GM11168 (cell line): Measurements from ENCODE around the gene LEPR.
"Not testable (repeated sequence)": the region's sequence is repeated elsewhere in the genome, so short reads cannot be mapped to it uniquely, and the experiment has no call there.

Experiments used
- in situ Hi-C: fragments of 300-500 bp; cut with MboI; formaldehyde crosslinking; loops from one replicate; pipeline ENCODE4 v1.12.0; 2022; ENCODE audit warnings: low sequenced_read_pairs; ENCODE audit not compliant: unreplicated experiment

Gene LEPR, protein sequence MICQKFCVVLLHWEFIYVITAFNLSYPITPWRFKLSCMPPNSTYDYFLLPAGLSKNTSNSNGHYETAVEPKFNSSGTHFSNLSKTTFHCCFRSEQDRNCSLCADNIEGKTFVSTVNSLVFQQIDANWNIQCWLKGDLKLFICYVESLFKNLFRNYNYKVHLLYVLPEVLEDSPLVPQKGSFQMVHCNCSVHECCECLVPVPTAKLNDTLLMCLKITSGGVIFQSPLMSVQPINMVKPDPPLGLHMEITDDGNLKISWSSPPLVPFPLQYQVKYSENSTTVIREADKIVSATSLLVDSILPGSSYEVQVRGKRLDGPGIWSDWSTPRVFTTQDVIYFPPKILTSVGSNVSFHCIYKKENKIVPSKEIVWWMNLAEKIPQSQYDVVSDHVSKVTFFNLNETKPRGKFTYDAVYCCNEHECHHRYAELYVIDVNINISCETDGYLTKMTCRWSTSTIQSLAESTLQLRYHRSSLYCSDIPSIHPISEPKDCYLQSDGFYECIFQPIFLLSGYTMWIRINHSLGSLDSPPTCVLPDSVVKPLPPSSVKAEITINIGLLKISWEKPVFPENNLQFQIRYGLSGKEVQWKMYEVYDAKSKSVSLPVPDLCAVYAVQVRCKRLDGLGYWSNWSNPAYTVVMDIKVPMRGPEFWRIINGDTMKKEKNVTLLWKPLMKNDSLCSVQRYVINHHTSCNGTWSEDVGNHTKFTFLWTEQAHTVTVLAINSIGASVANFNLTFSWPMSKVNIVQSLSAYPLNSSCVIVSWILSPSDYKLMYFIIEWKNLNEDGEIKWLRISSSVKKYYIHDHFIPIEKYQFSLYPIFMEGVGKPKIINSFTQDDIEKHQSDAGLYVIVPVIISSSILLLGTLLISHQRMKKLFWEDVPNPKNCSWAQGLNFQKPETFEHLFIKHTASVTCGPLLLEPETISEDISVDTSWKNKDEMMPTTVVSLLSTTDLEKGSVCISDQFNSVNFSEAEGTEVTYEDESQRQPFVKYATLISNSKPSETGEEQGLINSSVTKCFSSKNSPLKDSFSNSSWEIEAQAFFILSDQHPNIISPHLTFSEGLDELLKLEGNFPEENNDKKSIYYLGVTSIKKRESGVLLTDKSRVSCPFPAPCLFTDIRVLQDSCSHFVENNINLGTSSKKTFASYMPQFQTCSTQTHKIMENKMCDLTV

DNA sequence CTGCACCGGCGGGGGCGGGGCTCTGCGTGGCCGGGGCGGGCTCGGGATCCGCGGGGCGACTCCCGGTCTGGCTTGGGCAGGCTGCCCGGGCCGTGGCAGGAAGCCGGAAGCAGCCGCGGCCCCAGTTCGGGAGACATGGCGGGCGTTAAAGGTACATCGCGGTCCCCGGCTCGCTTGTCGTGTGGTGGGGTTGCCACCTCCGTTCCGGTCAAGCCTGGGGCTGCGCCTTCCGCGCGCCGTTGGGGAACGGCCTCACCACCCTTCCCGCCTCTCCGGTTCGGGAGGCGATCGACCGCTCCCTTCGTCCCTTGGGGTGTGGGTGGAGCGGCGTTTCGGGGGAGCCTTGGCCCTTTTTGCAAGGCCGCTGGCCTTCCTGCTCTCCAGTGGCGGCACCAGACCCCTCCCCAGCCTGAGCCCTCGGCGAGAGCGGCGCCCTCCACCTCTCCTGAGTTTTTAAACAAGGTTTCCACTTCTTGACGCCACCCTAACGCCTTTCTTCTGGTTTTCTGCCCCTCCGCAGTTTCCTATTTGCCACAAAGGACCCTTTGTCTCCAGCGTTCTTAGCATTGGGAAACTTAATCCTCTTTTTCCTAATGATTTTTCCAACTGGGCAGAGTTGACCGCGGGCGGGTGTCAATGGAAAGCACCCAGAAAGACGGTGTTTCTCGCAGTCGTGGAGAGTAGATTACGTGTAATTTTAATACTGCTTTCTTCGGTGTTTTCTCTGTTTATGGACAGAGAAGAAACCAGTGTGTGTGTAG is at the start of gene LEPR, which contains the start of gene LEPROT:
LEPR (plus strand) TSS at position 79 of the 761 bp plus-strand sequence. CDS start 144,898 bp downstream, outside the sequence.
LEPROT (plus strand) TSS at position 79 of the 761 bp plus-strand sequence; CDS start at position 136, 57 bp downstream.
- in situ Hi-C loops = no loop called here

DNA sequence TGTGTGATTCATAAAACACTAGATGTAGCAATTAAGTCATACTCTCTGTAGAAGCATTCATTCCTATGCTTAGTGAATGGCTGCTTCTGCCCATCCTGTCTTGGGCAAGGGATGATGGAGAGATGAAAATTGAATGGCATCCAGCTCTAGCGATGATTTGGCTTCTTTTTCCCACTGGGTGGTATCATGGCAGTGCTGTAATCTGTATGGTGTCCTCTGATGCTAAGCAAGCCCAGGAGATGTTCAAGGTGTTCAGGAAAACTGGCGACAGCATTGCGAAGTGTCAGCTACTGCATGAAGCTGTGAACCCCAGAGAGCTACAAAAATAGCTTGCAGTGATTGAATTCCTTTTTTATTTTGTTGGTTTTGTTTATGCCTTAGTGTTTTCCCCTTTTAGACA is 48.9 kb upstream of the LEPR start:
- in situ Hi-C loops = no loop called here

DNA sequence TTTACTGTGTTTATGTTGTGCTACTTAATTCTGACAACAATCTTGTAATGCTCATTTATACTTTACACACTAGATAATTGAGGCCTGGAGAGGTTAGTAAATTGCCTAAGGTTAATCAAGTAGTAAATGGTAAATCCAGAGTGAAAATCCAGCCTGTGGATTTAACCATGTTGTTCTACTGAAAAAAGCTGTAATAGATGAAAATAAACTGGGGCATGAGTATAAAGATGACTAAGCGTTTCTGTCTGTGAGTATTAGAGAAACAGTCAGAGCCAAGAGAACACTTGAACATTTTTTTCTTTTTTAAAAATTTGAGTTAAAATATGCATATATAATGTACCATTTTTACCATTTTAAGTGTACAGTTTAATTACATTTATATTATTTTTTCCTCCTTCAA is 47.9 kb upstream of the LEPR start:
- in situ Hi-C loops = no loop called here

DNA sequence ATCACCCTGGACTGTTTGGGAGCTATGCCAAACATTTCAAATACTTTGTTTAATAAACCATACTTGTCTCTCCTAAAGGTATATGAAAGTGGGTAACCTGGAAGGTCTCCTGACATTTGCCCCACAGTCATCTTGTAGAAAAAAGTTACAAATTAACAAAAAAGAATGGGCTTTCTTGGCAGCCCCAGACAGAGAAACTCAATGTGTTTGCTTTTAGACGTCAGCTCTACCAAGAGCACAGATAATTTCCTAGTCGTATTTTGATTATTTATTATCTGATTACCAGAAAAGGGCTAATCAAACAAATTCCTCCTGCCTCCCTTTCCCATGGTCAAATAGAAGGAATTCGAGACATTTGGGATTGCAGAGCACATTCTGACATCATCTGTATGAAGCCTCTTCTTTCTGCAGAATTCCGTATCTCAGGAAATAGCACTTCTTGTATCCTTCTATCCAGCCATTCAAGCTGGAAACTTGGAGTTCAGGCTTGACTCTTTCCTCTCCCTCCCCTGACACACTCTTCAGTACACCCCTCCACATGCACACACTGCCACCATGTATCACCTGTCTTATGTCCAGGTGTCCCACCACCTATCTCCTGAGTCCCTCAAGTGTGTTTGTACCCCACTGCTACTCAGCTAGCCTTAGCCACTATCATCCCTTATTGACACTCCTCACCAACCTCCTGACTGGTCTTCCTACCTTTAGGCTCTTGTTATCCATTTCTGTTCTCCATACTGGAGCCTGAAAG is 42.8 kb upstream of the LEPR start:
- in situ Hi-C loops = no loop called here

DNA sequence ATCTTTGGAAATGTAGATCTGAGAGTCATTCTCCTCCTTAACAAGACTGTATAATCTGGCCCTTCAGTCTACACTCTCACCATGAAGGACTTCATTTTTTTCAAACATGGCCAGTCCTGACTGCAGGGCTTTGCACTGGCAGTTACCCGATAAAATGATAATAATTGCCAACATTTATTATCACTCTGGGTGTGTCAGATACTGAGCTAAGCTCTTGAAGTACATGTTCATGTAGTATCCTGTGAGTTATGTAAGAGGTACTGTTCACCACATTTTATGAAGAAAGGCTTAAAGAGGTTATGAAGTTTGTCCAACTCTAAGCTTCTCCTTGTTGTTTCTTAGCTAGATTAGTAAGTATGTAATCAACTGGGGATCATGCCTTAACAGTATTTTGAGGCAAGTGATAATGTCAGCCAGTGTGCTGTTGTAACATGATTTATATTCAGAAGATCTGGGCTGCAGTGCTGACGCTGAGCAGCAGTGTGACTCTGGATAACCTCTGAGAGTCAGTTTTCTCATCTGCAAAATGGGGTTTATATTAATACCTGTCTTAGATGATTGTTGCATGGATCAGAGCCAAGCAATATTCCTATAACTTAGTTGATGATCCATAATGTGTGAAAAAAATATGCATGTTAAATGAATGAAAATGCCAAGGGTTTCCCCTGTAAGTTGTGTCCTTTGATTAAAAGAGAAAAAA is 42.1 kb upstream of the LEPR start:
- in situ Hi-C loops = no loop called here

DNA sequence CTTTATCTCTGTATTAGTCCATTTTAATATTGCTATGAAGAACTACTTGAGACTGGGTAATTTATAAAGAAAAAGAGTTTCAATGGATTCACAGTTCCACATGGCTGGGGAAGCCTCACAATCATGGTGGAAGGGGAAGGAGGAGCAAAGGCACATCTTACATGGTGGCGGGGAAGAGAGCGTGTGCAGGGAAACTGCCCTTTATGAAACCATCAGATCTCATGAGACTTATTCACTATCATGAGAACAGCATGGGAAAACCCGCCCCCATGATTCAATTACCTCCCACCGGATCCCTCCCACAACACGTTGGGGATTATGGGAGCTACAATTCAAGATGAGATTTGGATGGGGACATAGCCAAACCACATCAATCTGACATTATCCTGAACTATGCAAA is 36.0 kb upstream of the LEPR start:
- in situ Hi-C loops = not testable (repeated sequence)

DNA sequence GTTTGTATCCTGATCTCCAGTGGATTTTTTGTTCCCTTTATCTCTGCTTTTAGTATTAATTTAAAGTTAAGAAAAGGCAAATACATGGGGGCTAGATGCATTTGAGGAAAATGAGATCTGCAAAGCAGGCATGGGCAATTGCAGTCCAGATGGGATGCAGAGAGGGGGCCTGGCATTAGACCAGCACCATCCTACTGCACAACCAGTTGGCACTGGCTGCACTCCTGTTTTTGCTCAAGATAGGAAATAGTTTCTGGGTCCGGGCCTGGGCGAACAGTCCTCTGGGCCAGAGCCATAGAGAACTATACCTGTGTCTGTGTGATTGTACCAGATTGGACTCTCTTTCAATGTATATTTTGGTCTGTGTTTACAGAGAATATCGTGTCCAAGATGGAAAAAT is 34.0 kb upstream of the LEPR start:
- in situ Hi-C loops = no loop called here

DNA sequence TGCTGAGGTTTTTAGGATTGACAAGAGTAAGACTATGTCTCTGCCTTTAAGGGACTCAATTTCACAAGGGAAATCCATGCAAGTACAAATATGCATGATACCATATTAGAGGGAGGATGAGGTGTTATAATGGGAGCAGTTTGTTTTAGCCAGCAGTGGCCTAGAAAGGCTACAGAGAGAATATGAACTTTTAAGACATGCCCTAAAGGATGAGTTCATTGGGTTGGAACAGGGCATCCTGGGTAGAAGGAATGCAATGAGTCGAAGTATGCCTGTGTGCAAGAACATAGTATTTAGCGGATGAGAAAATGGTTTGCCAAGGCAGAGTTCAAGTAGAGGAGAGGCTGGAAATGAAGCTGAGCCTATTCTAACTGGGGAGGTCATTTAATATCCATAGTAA is 32.6 kb upstream of the LEPR start:
- in situ Hi-C loops = no loop called here

DNA sequence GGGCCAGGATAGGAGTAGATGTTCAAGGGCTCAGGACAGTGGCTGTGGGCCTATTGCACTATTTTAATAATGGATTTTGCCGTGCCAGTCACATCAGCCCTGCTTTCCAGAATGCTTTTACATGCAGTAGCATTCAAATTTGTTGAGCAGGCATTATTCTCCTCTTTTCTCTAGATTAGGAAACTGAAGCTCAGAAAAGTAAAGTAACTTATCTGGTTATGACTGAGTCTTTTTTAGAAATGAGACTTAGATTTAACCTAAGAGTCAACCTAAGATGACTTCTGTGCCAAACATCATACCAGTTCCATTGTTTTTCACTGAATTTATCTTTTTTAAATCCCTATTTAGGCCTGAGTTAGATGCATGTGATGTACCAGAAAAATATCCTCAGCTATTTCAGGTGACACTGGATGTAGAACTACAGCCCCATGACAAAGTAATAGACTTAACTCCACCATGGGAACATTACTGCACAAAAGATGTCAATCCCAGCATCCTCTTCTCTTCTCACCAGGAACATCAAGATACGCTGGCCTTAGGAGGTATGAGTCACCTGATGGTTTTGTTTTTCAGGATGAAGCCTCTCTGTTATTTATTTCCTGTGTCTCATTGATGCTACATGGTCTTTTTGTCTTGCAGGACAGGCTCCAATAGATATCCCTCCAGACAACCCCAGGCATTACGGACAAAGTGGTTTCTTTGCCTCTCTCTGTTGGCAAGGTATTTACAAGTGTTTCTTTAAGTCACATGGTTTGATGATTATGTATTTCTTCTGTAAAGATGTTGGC is 31.4 kb upstream of the LEPR start:
- in situ Hi-C loops = no loop called here

DNA sequence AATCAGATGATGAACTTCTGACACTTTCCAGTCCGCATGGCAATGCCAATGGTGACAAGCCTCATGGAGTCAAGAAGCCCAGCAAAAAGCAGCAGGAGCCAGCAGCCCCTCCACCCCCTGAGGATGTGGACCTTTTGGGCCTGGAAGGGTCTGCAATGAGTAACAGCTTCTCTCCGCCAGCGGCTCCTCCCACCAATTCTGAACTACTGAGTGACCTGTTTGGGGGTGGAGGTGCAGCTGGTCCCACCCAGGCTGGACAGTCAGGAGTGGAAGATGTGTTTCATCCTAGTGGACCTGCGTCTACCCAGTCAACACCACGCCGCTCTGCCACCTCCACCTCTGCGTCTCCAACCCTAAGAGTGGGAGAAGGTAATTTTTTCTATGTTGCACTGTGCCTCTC is 28.0 kb upstream of the LEPR start:
- in situ Hi-C loops = no loop called here

DNA sequence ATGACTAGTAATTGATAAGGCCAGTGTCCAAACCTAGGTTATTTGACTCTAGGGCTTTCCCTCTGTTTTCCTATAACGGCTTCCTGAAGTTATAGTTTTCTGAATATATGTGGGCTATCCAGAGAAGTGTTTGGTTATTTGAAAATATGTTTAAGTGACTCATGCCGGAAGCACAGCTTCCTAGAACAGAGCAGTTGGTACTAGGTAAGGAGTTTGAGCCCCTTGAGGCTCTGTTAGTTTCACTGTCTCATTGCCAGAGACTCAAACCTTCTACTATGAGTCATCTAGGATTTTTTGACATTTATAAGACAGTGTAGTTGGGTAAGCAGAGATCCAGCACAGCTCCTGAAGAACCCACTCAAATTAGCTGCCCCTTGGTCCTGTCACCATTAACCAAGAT is 27.1 kb upstream of the LEPR start:
- in situ Hi-C loops = no loop called here

DNA sequence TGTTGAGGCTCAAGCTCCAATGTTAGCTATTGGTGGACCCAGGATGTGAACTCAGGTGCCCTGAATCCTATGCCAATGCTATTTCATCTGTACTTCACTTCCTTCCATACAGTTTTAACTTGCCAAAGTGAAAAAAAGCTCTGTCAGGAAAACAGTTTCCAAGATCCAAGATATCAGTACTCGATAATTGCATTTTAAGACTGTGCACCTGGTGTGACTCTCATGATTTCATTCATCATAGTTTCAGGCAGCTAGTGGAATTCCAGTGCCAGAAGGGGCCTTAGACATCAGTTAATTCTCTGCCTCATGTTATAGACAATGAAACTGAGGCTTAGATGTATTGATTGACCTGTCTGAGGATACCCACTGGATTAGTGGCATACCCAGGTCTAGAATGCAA is 26.5 kb upstream of the LEPR start:
- in situ Hi-C loops = no loop called here

DNA sequence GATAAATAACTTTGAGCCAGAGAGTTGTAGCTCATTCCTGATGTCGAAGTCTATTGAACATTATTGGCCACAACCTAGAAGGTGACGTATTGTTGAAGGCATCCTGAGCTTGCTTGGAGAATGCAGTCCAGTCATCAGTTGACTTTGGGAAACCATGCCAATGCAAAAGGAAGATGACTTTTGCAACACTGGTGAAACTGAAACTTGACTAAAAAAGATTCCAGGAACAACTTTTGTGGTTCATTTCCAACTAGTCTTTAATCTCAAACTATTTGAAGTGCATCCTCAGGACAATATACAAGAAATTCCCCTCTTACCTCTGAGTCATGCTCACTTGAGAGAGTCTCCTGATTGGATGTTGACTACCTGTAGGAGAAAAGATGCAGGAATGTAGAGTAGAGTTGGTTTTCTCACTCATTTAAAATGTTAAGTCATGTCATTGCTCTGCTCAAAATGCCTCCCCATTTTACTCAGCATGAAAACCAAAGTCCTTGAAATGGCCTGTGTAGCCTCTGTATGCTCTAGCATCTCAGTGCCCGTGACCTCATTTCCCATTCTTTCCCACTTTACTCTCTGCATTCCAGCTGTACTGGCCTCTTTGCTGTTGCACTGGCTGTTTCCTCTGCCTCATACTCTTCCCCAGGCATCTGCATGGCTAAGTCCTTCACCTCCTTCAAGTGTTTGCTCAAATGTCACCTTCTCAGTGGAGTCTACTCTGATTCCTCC is 24.4 kb upstream of the LEPR start:
- in situ Hi-C loops = no loop called here

DNA sequence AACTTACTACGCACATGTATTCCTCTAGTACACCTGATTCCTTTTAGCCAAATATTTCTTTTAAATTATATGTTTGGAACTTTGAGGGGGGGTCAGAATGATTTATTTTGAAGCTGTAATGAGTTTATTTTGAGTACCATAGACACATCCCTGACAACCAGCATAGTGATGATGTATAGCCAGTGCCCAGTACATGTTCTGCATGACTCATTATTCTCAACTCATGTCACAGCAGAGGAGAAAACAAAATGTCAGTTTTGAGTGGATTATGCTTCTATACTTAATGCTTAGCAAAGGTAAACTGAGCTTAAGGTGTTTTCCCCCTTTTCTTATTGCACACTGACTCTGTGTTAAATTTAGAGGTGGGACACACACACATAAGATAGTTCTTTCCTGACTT is 22.4 kb upstream of the LEPR start:
- in situ Hi-C loops = no loop called here

DNA sequence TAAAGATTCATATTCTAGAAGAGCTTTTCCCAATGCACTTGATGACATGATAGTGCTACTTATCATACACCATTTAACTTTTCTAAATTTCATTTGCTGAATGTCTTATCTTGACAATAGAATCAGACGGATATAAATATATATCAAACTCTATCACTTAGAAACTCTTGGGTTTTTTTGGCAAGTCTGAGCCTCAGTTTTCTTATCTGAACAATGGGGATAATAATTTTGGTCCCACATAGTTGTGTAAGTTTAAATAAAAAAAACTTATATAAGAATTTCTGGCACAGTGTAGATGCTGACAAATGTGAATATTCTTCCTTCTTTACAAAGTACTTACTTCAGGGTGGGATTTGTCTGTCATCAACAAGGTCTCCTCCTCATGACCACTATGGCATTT is 21.5 kb upstream of the LEPR start:
- in situ Hi-C loops = no loop called here

DNA sequence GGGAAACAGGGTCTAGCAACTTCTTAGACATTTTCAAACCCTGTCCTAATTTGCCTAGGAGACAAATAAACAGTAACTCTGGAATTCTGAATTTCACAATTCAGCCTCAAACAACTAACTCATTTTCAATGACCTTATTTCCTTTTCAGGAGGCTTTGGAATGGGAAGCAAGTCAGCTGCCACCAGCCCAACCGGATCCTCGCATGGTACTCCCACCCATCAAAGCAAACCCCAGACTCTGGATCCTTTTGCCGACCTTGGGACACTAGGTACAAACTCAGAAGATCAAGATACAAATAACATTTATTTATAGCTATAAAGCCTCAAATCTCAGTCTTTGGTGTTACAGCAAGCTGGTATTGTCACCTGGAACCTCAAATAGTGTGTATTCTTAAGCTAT is 18.9 kb upstream of the LEPR start:
- in situ Hi-C loops = no loop called here

DNA sequence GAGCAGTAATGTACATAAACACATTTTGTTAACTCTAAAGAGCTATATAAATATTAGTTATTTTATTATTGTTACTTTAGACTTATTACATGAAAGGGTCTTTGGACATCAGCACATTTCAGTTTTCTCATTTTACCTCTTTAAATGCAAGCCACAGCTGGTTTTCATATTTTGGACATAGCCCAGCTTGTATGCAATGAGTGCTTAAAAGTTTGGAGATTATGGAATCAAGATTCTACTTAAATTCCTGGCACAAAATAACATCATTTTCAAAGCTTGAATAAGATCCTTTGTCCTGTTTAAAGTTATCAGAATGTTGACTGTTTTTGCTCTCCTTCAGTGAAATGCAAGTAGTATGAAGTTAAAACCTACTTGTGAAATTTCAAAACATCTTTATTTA is 15.5 kb upstream of the LEPR start:
- in situ Hi-C loops = no loop called here
